Small intestine (tissue), 7 donors: Measurements from ENCODE around the gene NOVA1. TPM values are rescaled to one million over a fixed set of nuclear protein-coding genes. Genes with fewer than 3 reads are reported as not detected.

ENCODE experiments used
- DNase-seq, 2 donors: peaks; one replicate each; pipeline versions ENCODE4 v3.0.0 to v3.0.0-alpha.2; 2013
- FAIRE-seq: peaks from 2 replicates; lab custom pipeline; 2012; peaks lifted over from hg19 to GRCh38; lab: Jason Lieb, UNC
- H3K27ac ChIP-seq, 3 donors: one replicate each; pipeline ENCODE4 v1.5.1; 2013; ENCODE audit warnings: low read length in 2 of 3, mild to moderate bottlenecking in 2 of 3, control low read depth in 1 of 3, inconsistent platforms in 1 of 3, low read depth in 1 of 3, moderate library complexity in 1 of 3
- H3K27me3 ChIP-seq, 3 donors: one replicate each; pipeline ENCODE4 v1.6.1; 2013; ENCODE audit warnings: low read length in 3 of 3, inconsistent platforms in 1 of 3; ENCODE audit not compliant: control insufficient read depth in 3 of 3, insufficient read depth in 3 of 3
- H3K36me3 ChIP-seq, 3 donors: one replicate each; pipeline ENCODE4 v1.6.1; 2013; ENCODE audit warnings: low read length in 3 of 3, inconsistent platforms in 1 of 3, low read depth in 1 of 3, mild to moderate bottlenecking in 1 of 3, moderate library complexity in 1 of 3; ENCODE audit not compliant: control insufficient read depth in 3 of 3, insufficient read depth in 2 of 3
- H3K4me1 ChIP-seq, 3 donors: one replicate each; pipeline ENCODE4 v1.6.1; 2013; ENCODE audit warnings: low read length in 2 of 3, inconsistent platforms in 1 of 3, low read depth in 1 of 3, mild to moderate bottlenecking in 1 of 3, moderate library complexity in 1 of 3; ENCODE audit not compliant: control insufficient read depth in 3 of 3, insufficient read depth in 2 of 3
- H3K4me3 ChIP-seq, 3 donors: one replicate each; pipeline ENCODE4 v1.5.1; 2013; ENCODE audit warnings: low read length in 3 of 3, control low read depth in 1 of 3, inconsistent platforms in 1 of 3, low read depth in 1 of 3, mild to moderate bottlenecking in 1 of 3, moderate library complexity in 1 of 3
- H3K9me3 ChIP-seq, 2 donors: one replicate each; pipeline ENCODE4 v1.6.1; 2013; ENCODE audit warnings: low read depth in 1 of 2, low read length in 1 of 2; ENCODE audit not compliant: control insufficient read depth in 2 of 2, insufficient read depth in 1 of 2
- WGBS, 3 donors: extraction: QIAGEN DNeasy Blood & Tissue Kit; methylation state at CpG; one replicate each; pipeline ENCODE4 v1.1.7; 2013; 5-methylcytosine and 5-hydroxymethylcytosine counted together
- polyA plus RNA-seq, 4 donors: library from polyadenylated mRNA; stranded (reverse) in 3 of 4; unstranded in 1 of 4; fragments of 200-250 nt in 3 of 4; fragments of 120-200 nt in 1 of 4; gene quantifications; one replicate each; pipeline versions ENCODE4 v1.2.1 to v1.2.3, GENCODE V29; 2013
- donor health status: healthy with polysubstance abuse.
- donor health status: control.
- donor health status: control.
- donor health status: Bipolar disorder and iron deficiency.
- donor health status: healthy.

Gene NOVA1
- polyA plus RNA-seq, 4 donors, result 0.27 to 9.3 (median 1.5) TPM; not detected in 1

- FAIRE-seq (no peak), DNase-seq (no peak)
- H3K27ac ChIP-seq, result no peak overlapping the region
- H3K27me3 ChIP-seq, result no peaks in the 10 kb centered on the region
- no peaks in the 10 kb centered on the region for H3K4me1 ChIP-seq
- no peaks in the 10 kb centered on the region for H3K9me3 ChIP-seq
- no peak overlapping the region for H3K4me3 ChIP-seq
- no peaks in the 10 kb centered on the region for H3K36me3 ChIP-seq
These were observed 13.4 kb upstream of the NOVA1 start for GRCh38 chr14:26611259-26611658.

GRCh38 chr14:26606729-26607312, 9.0 kb upstream of the NOVA1 start:
- Histone ChIP-seq H3K36me3 (no peaks in the 10 kb centered on the region), H3K4me3 (no peak overlapping the region), H3K4me1 (no peaks in the 10 kb centered on the region), H3K27me3 (peaks cover 0 to 1% (median 0%) of the 10 kb centered on the region in 3 donors), H3K27ac (no peak overlapping the region), H3K9me3 (no peaks in the 10 kb centered on the region)
- FAIRE-seq, result no peak
- no peak for DNase-seq
- 61 to 74% (median 70%) methylated on average over 3 of the region's 3 CpGs for WGBS, 3 donors

- 50 to 70% (median 64%) methylated on average over 2 of the region's 2 CpGs for whole genome bisulfite sequencing, 3 donors
- no peak for FAIRE-seq
- DNase-seq, result no peak
- peaks cover 0 to 1% (median 0%) of the 10 kb centered on the region in 3 donors for H3K27me3 ChIP-seq
- H3K4me3 ChIP-seq, result no peak overlapping the region
- H3K27ac ChIP-seq, result no peak overlapping the region
- no peaks in the 10 kb centered on the region for H3K36me3 ChIP-seq
- H3K4me1 ChIP-seq, result no peaks in the 10 kb centered on the region
- no peaks in the 10 kb centered on the region for H3K9me3 ChIP-seq
These were observed 7.8 kb upstream of the NOVA1 start for GRCh38 chr14:26605602-26606001.

GRCh38 chr14:26602902-26603301, 5.1 kb upstream of the NOVA1 start:
- FAIRE-seq, result no peak
- Histone ChIP-seq H3K36me3 (no peaks in the 10 kb centered on the region), H3K4me1 (no peaks in the 10 kb centered on the region), H3K4me3 (no peak overlapping the region), H3K9me3 (no peaks in the 10 kb centered on the region), H3K27me3 (peaks cover 0 to 4% (median 0%) of the 10 kb centered on the region in 3 donors), H3K27ac (no peak overlapping the region)
- 60 to 72% (median 64%) methylated on average over 2 of the region's 2 CpGs for WGBS, 3 donors
- no peak for DNase-seq

- DNase-seq (no peak), FAIRE-seq (no peak)
- WGBS, 3 donors, result 64 to 74% (median 73%) methylated on average over 4 of the region's 4 CpGs
- Histone ChIP-seq H3K4me1 (no peaks in the 10 kb centered on the region), H3K9me3 (no peaks in the 10 kb centered on the region), H3K4me3 (no peak overlapping the region), H3K27me3 (peaks cover 0 to 4% (median 0%) of the 10 kb centered on the region in 3 donors), H3K36me3 (no peaks in the 10 kb centered on the region), H3K27ac (no peak overlapping the region)
These were observed 4.0 kb upstream of the NOVA1 start for GRCh38 chr14:26601856-26602255.

GRCh38 chr14:26599291-26599690, 1.5 kb upstream of the NOVA1 start:
- no peak overlapping the region for H3K27ac ChIP-seq
- no peaks in the 10 kb centered on the region for H3K9me3 ChIP-seq
- H3K4me1 ChIP-seq, result no peaks in the 10 kb centered on the region
- no peaks in the 10 kb centered on the region for H3K36me3 ChIP-seq
- H3K27me3 ChIP-seq, result peaks cover 0 to 3% (median 0%) of the 10 kb centered on the region in 3 donors
- WGBS, 3 donors, result 29 to 43% (median 41%) methylated on average over 7 of the region's 7 CpGs
- no peak overlapping the region for H3K4me3 ChIP-seq
- no peak for DNase-seq
- FAIRE-seq, result no peak

GRCh38 chr14:26598672-26599131, 869 bp upstream of the NOVA1 start:
- Histone ChIP-seq H3K36me3 (no peaks in the 10 kb centered on the region), H3K9me3 (no peaks in the 10 kb centered on the region), H3K27me3 (peaks cover 0 to 3% (median 0%) of the 10 kb centered on the region in 3 donors), H3K4me1 (no peaks in the 10 kb centered on the region), H3K27ac (peak overlapping the region in 2 of 3 donors; percentile 84 to 92), H3K4me3 (peak overlapping the region in 2 of 3 donors; percentile 50 to 90)
- WGBS, 3 donors, result 2 to 5% (median 3%) methylated on average over 18 of the region's 18 CpGs
- DNase-seq (no peak), FAIRE-seq (no peak)

GRCh38 chr14:26598081-26598671, 343 bp upstream of the NOVA1 start:
- no peak for FAIRE-seq
- DNase-seq, result peak; percentile 37 to 94
- 2 to 4% (median 2%) methylated on average over 38 to 54 of the region's 54 CpGs for WGBS, 3 donors
- Histone ChIP-seq H3K36me3 (no peaks in the 10 kb centered on the region), H3K27ac (peak overlapping the region in 2 of 3 donors; percentile 84 to 92), H3K4me1 (no peaks in the 10 kb centered on the region), H3K4me3 (peak overlapping the region; percentile 41 to 90 (median 50)), H3K27me3 (peaks cover 0 to 3% (median 0%) of the 10 kb centered on the region in 3 donors), H3K9me3 (no peaks in the 10 kb centered on the region)
